ENCODE results near the gene SSR3. TPM values are rescaled to one million over a fixed set of nuclear protein-coding genes. Genes with fewer than 3 reads are reported as not detected.

SSR3 gene
- total and polyA plus RNA-seq, 2 donors (not counting 1 experiment from before 2014, with no cell fraction given), result 159 to 355 TPM

- Histone ChIP-seq H3K27ac (ENCODE audit: insufficient read depth, low read length) (no peak overlapping the region), H3K9me3 (ENCODE audit: control insufficient read depth, insufficient read depth, low read depth, low read length) (no peaks in the 10 kb centered on the region), H3K9ac (ENCODE audit: insufficient read depth, low read length) (no peak overlapping the region), H3K27me3 (ENCODE audit: control insufficient read depth, insufficient read depth, low read length) (no peaks in the 10 kb centered on the region), H3K79me2 (ENCODE audit: control insufficient read depth, insufficient read depth, low read length) (no peaks in the 10 kb centered on the region), H2AFZ (ENCODE audit: low read length) (no peak overlapping the region), H3K36me3 (ENCODE audit: control insufficient read depth, insufficient read depth, low read length) (no peaks in the 10 kb centered on the region), H3K4me3 (replicated peaks in 1 of 4; ENCODE audit: control extremely low read depth in 1 of 4, insufficient read depth in 1 of 4, low read depth in 3 of 4, low read length in 4 of 4) (no peak overlapping the region), H3K4me1 (ENCODE audit: control insufficient read depth, extremely low read depth, insufficient read depth, low read length) (no peaks in the 10 kb centered on the region), H4K20me1 (ENCODE audit: control insufficient read depth, extremely low read depth, insufficient read depth, low read length) (no peaks in the 10 kb centered on the region), H3K4me2 (ENCODE audit: extremely low read depth, insufficient read depth, low read length) (no peak overlapping the region)
- TF ChIP-seq CTCF (conservative IDR thresholded peaks at IDR 0.05 in 1 of 2, IDR thresholded peaks at IDR 0.05 in 1 of 2; ENCODE audit: low read depth in 1 of 2, low read length in 2 of 2) (no peak), EZH2 (IDR thresholded peaks at IDR 0.05; ENCODE audit: low read length, missing control alignments) (no peak)
- no peak for DNase-seq (ENCODE audit: low read depth in 2 of 2)
Measured at GRCh38 chr3:156561533-156561932, 6.6 kb upstream of the SSR3 start.

DNA sequence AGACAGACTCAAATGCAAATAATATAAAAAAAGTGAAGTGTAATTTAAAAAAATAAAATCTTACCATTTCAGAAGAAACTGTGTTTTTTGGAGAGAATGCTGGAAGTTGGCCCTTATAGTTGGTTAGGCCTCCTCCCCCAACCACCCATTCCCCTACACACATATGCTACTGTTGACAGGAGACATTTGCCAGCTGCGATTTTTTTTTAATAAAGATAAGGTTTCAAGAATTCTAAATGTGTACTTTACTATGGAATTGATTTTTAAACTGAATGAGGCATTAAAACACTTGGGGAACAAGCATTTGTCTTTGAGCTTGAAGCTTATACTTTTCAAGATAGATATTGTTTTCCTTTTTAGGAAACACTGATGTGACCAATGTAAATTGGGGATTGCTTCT is 4.4 kb upstream of the SSR3 start:
- Histone ChIP-seq H3K36me3 (ENCODE audit: control insufficient read depth, insufficient read depth, low read length) (no peaks in the 10 kb centered on the region), H4K20me1 (ENCODE audit: control insufficient read depth, extremely low read depth, insufficient read depth, low read length) (no peaks in the 10 kb centered on the region), H3K4me1 (ENCODE audit: control insufficient read depth, extremely low read depth, insufficient read depth, low read length) (no peaks in the 10 kb centered on the region), H2AFZ (ENCODE audit: low read length) (no peak overlapping the region), H3K79me2 (ENCODE audit: control insufficient read depth, insufficient read depth, low read length) (peaks cover 6% of the 10 kb centered on the region), H3K9ac (ENCODE audit: insufficient read depth, low read length) (no peak overlapping the region), H3K9me3 (ENCODE audit: control insufficient read depth, insufficient read depth, low read depth, low read length) (no peaks in the 10 kb centered on the region), H3K27me3 (ENCODE audit: control insufficient read depth, insufficient read depth, low read length) (no peaks in the 10 kb centered on the region), H3K4me2 (ENCODE audit: extremely low read depth, insufficient read depth, low read length) (no peak overlapping the region), H3K4me3 (replicated peaks in 1 of 4; ENCODE audit: control extremely low read depth in 1 of 4, insufficient read depth in 1 of 4, low read depth in 3 of 4, low read length in 4 of 4) (no peak overlapping the region), H3K27ac (ENCODE audit: insufficient read depth, low read length) (no peak overlapping the region)
- TF ChIP-seq EZH2 (IDR thresholded peaks at IDR 0.05; ENCODE audit: low read length, missing control alignments), result no peak
- TF ChIP-seq CTCF (conservative IDR thresholded peaks at IDR 0.05 in 1 of 2, IDR thresholded peaks at IDR 0.05 in 1 of 2; ENCODE audit: low read depth in 1 of 2, low read length in 2 of 2), result no peak
- DNase-seq (ENCODE audit: low read depth in 2 of 2), result no peak

GRCh38 chr3:156558389-156558788 is 3.5 kb upstream of the SSR3 start:
- no peak overlapping the region for H3K4me3 ChIP-seq (replicated peaks in 1 of 4; ENCODE audit: control extremely low read depth in 1 of 4, insufficient read depth in 1 of 4, low read depth in 3 of 4, low read length in 4 of 4)
- no peak overlapping the region for H2AFZ ChIP-seq (ENCODE audit: low read length)
- H4K20me1 ChIP-seq (ENCODE audit: control insufficient read depth, extremely low read depth, insufficient read depth, low read length), result no peaks in the 10 kb centered on the region
- H3K4me1 ChIP-seq (ENCODE audit: control insufficient read depth, extremely low read depth, insufficient read depth, low read length), result no peaks in the 10 kb centered on the region
- peaks cover 15% of the 10 kb centered on the region for H3K79me2 ChIP-seq (ENCODE audit: control insufficient read depth, insufficient read depth, low read length)
- H3K9ac ChIP-seq (ENCODE audit: insufficient read depth, low read length), result no peak overlapping the region
- no peak overlapping the region for H3K27ac ChIP-seq (ENCODE audit: insufficient read depth, low read length)
- TF ChIP-seq EZH2 (IDR thresholded peaks at IDR 0.05; ENCODE audit: low read length, missing control alignments) (no peak), CTCF (conservative IDR thresholded peaks at IDR 0.05 in 1 of 2, IDR thresholded peaks at IDR 0.05 in 1 of 2; ENCODE audit: low read depth in 1 of 2, low read length in 2 of 2) (no peak)
- no peaks in the 10 kb centered on the region for H3K9me3 ChIP-seq (ENCODE audit: control insufficient read depth, insufficient read depth, low read depth, low read length)
- peak in 1 of 2 donors; percentile 36 for DNase-seq (ENCODE audit: low read depth in 2 of 2)
- H3K27me3 ChIP-seq (ENCODE audit: control insufficient read depth, insufficient read depth, low read length), result no peaks in the 10 kb centered on the region
- H3K4me2 ChIP-seq (ENCODE audit: extremely low read depth, insufficient read depth, low read length), result no peak overlapping the region
- no peaks in the 10 kb centered on the region for H3K36me3 ChIP-seq (ENCODE audit: control insufficient read depth, insufficient read depth, low read length)
